ENCODE results near the gene MTUS2.

DNA sequence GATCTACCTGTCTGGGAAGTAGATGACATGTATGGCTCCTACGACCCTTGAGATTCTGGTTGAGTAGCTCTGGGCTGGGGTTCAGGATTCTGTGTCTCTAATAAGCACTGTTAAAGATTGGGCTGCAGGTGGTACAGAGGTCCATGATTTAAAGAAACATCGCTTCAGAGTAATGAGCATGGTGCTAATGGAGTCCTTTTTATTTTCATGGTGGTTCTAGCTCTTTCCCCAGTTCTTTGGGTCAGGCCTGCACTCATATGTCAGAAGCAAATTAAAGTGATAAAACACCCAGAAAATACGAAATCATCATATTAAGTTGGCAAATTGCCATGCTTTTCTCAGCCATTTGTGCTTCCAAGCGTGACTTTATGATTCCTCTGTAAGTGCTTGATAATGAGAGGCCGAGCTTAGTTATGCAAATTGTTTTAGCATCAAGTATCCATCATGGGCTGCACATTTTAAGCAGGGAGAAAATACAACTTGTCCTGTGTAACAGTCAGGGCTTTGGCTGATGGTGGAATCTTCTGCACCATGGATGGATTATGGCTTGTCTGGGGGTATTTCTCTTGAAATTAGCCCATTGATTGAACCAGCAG is 45.1 kb downstream of the MTUS2 start:
- no peak for TF ChIP-seq POLR2A (IDR thresholded peaks at IDR 0.05; ENCODE audit: low read length)
- no peak for TF ChIP-seq GATA1 (IDR thresholded peaks at IDR 0.05; ENCODE audit: low read depth, low read length)

Data from erythroblast (primary cell).